ENCODE results near the gene CKAP2L. TPM values are rescaled to one million over a fixed set of nuclear protein-coding genes. Genes with fewer than 3 reads are reported as not detected.

CKAP2L gene
- total and polyA plus RNA-seq, 2 experiments from 2014 or later, result 16.2 to 30.2 TPM

- TF ChIP-seq ZNF462 (CRISPR knock-in tag; IDR thresholded peaks at IDR 0.05) (no peak), CTCF (conservative IDR thresholded peaks at IDR 0.05; ENCODE audit: low read depth in 2 of 2) (no peak)
Observed at GRCh38 chr2:112809112-112809511, 44.7 kb upstream of the CKAP2L start (continued).

- H3K4me3 ChIP-seq, result no peak overlapping the region
- Mint-ChIP-seq H3K27me3 (ENCODE audit: insufficient read depth, low read depth, poor library complexity) (peaks cover 3% of the 10 kb centered on the region), H3K9me3 (no peaks in the 10 kb centered on the region; the same call in 2 of the 3 replicates), H3K4me3 (no peak overlapping the region), H3K27ac (no peak overlapping the region), H3K4me1 (peaks cover 12% of the 10 kb centered on the region), H3K36me3 (ENCODE audit: low read depth) (no peaks in the 10 kb centered on the region)
- no peak overlapping the region for H3K4me2 ChIP-seq
- no peaks in the 10 kb centered on the region for H3F3A ChIP-seq (replicated peaks; ENCODE audit: low read depth)
- TF ChIP-seq ZNF331 (CRISPR knock-in tag; IDR thresholded peaks at IDR 0.05; ENCODE audit: low read depth) (no peak), CTCF (conservative IDR thresholded peaks at IDR 0.05; ENCODE audit: low read depth in 2 of 2) (peak in 1 of 2 experiments; percentile 34; a peak in 1 of 4 replicates)
- no peaks in the 10 kb centered on the region for H3K36me3 ChIP-seq (ENCODE audit: insufficient read depth)
- no peaks in the 10 kb centered on the region; the same call in none of the 2 replicates for H3K9me2 ChIP-seq (ENCODE audit: insufficient read depth)
- DNase-seq (ENCODE audit: low spot score) (no peak), ATAC-seq (no peak)
- H4K20me1 ChIP-seq (replicated peaks; ENCODE audit: insufficient read depth), result no peaks in the 10 kb centered on the region
- peaks cover 2% of the 10 kb centered on the region; the same call in 1 of the 2 replicates for H3K4me1 ChIP-seq (ENCODE audit: insufficient read depth)
- no peaks in the 10 kb centered on the region for H3K79me2 ChIP-seq (replicated peaks; ENCODE audit: insufficient read depth)
- no peaks in the 10 kb centered on the region for H3K27me3 ChIP-seq (ENCODE audit: insufficient read depth)
- H3K27ac ChIP-seq (ENCODE audit: low read depth), result no peak overlapping the region
- no peak overlapping the region for H2AFZ ChIP-seq
Observed at GRCh38 chr2:112807233-112807807, 42.9 kb upstream of the CKAP2L start.

Data from GM23338 (cell line).